ENCODE results near the gene HECTD2. TPM values are rescaled to one million over a fixed set of nuclear protein-coding genes. Genes with fewer than 3 reads are reported as not detected.

HECTD2 gene
- total RNA-seq (2011; cell fraction: chromatin; rRNA removed; ENCODE audit: low replicate concordance): 5.6 and 8.3 TPM in 2 replicates
- total RNA-seq (2011; cell fraction: nucleolus; rRNA removed): 1.6 and 2.3 TPM in 2 replicates
- total RNA-seq (2011; cell fraction: nucleoplasm; rRNA removed): 2.6 and 8.1 TPM in 2 replicates
- total RNA-seq (2014; rRNA removed): 2.3 and 2.4 TPM in 2 replicates
- 4.7 and 6.2 TPM in 2 replicates for total RNA-seq (2014; rRNA removed; fragmentation: Illumina TruSeq; extraction: Trizol)
- 4.0 and 4.5 TPM in 2 replicates for total RNA-seq (2015; rRNA removed; fragmentation: Illumina TruSeq; extraction: Trizol)
- 3.6 and 5.8 TPM in 2 replicates for total RNA-seq (2021)
- polyA plus RNA-seq (2011; rRNA removed): 2.3 and 5.9 TPM in 2 replicates
- polyA plus RNA-seq (2011; cell fraction: cytosol; rRNA removed): 0.93 and 0.97 TPM in 2 replicates
- polyA plus RNA-seq (2011; cell fraction: nucleus; rRNA removed): 5.2 and 8.2 TPM in 2 replicates
- 3.0 and 4.3 TPM in 2 replicates for polyA plus RNA-seq (2012)
- polyA plus RNA-seq (2014; fragmentation: Illumina TruSeq; extraction: Trizol): 3.2 and 3.9 TPM in 2 replicates
- 1 to 10 TPM; 1.3 to 2.1 TPM for polyA plus RNA-seq (2014; fragmentation: Nextera tagmentation; extraction: Ambion mirVana)
- 3.3 and 3.5 TPM in 2 replicates for polyA plus RNA-seq (2014; rRNA removed)
- 3.0 and 4.2 TPM in 2 replicates for polyA minus RNA-seq (2011; rRNA and poly(A)+ RNA removed)
- polyA minus RNA-seq (2011; cell fraction: cytosol; rRNA and poly(A)+ RNA removed): 1.4 and 5.5 TPM in 2 replicates
- 5.0 and 5.3 TPM in 2 replicates for polyA minus RNA-seq (2011; cell fraction: nucleus; rRNA and poly(A)+ RNA removed)
- Bru-seq, nascent RNA: percentile 55 among the genes with signal in this experiment
- BruChase-seq, experiment 1, labeled RNA remaining after a 2-hour chase: percentile 59 among the genes with signal in this experiment
- BruChase-seq, experiment 2, labeled RNA remaining after a 6-hour chase: percentile 59 among the genes with signal in this experiment
- long read RNA-seq, experiment 1, full-length matches to known transcripts: 17 of 22 reads
- long read RNA-seq, experiment 1, partial matches to known transcripts: 3 of 22 reads
- long read RNA-seq, experiment 1, other reads (novel, unspliced or antisense): 2 of 22 reads
- long read RNA-seq, experiment 2, partial matches to known transcripts: 0 of 2 reads
- long read RNA-seq, experiment 2, other reads (novel, unspliced or antisense): 2 of 2 reads
- long read RNA-seq, experiment 3: 0 reads

GRCh38 chr10:91409869-91410637 is at the start of gene HECTD2:
Gene HECTD2, plus strand, starts transcription at chr10:91410344. Its CDS starts 95 bp downstream, at chr10:91410439.
- intact Hi-C loops (cut with micrococcal nuclease) (loop anchor here (5.0 kb wide), 1 partner anchor 227 kb away; no protein-coding TSS in a partner anchor), in situ Hi-C loops (cut with MboI) (no loop called here)
- peak within 1 kb of the TSS; percentile 98 for H2AFZ ChIP-seq (ENCODE audit: low read depth, low read length)
- no TSS peak for BruUV-seq (replicated peaks)
- peak within 1 kb of the TSS; percentile 97 for H3K27ac ChIP-seq (ENCODE audit: extremely low read depth, low read depth, low read length)
- DNase-seq (ENCODE audit: extremely low read depth in 1 of 4, low spot score in 3 of 4) (peak; percentile 75 to 82 (median 81)), FAIRE-seq (no peak), ATAC-seq (peak; percentile 86)
- H4K20me1 ChIP-seq (replicated peaks; ENCODE audit: control insufficient read depth, insufficient read depth, low read length): no peaks in the 10 kb centered on the region
- H3K36me3 ChIP-seq (ENCODE audit: control insufficient read depth, insufficient read depth, low read length): no peaks in the 10 kb centered on the region
- no peaks in the 10 kb centered on the region for H3K9me3 ChIP-seq (replicated peaks; ENCODE audit: control insufficient read depth, insufficient read depth, low read depth, low read length)
- H3K4me3 ChIP-seq: peak within 1 kb of the TSS; percentile 74
- WGBS (ENCODE audit: insufficient coverage, low coverage, missing lambda C conversion rate): 1% methylated on average over 20 of the region's 111 CpGs
- ChIA-PET POLR2A (no interaction called here), CTCF (ENCODE audit: low intra/inter-chr PET ratio) (interaction anchor here (0.7 to 1.9 kb wide), 2 partner anchors 20 to 146 kb away, joined by 4 to 9 read pairs; no protein-coding TSS in a partner anchor)
- peaks cover 0 to 9% of the 10 kb centered on the region in 2 experiments; a peak in 4 of 5 replicates for H3K4me1 ChIP-seq (replicated peaks in 1 of 2; ENCODE audit: control insufficient read depth in 2 of 2, insufficient read depth in 2 of 2, low read length in 2 of 2)
- H3K9ac ChIP-seq (ENCODE audit: insufficient read depth in 1 of 2, low read depth in 2 of 2, low read length in 2 of 2): peak within 1 kb of the TSS; percentile 98 to 100
- no peaks in the 10 kb centered on the region for H3K27me3 ChIP-seq (ENCODE audit: control insufficient read depth in 2 of 2, insufficient read depth in 2 of 2, low read length in 2 of 2)
- peak within 1 kb of the TSS; percentile 88 for H3K4me2 ChIP-seq (ENCODE audit: insufficient read depth, low read length)
- H3K79me2 ChIP-seq (ENCODE audit: control insufficient read depth, insufficient read depth, low read length): peaks cover 18% of the 10 kb centered on the region
- no peaks in the 10 kb centered on the region for H3K9me1 ChIP-seq (ENCODE audit: control insufficient read depth, insufficient read depth, low read length)
- no peak for TF ChIP-seq CLOCK (CRISPR knock-in tag; IDR thresholded peaks at IDR 0.05; ENCODE audit: borderline replicate concordance)
- TF ChIP-seq SMAD4 (CRISPR knock-in tag; conservative IDR thresholded peaks at IDR 0.05): peak; percentile 88; the same call in 1 of the 2 replicates
- no peak for TF ChIP-seq FOXM1 (IDR thresholded peaks at IDR 0.05; ENCODE audit: low read depth)
- TF ChIP-seq FOXM1 (CRISPR knock-in tag; IDR thresholded peaks at IDR 0.05; ENCODE audit: low read depth): 0 out of 2 replicates have a peak, but pooled peaks have one; percentile 56
- peak; percentile 10 to 40; a peak in 2 of 4 replicates for TF ChIP-seq RAD21 (CRISPR knock-in tag; conservative IDR thresholded peaks at IDR 0.05 in 1 of 2, IDR thresholded peaks at IDR 0.05 in 1 of 2)
- no peak for TF ChIP-seq XRCC5 (IDR thresholded peaks at IDR 0.05; ENCODE audit: low read depth, low read length)
- TF ChIP-seq NFRKB (IDR thresholded peaks at IDR 0.05; ENCODE audit: low read depth): peak; percentile 80; the same call in 1 of the 2 replicates
- TF ChIP-seq RBFOX2 (IDR thresholded peaks at IDR 0.05; ENCODE audit: low read depth, low read length): peak; percentile 93
- peak; percentile 82 for TF ChIP-seq TAF1 (IDR thresholded peaks at IDR 0.05; ENCODE audit: control insufficient read depth, extremely low read depth, insufficient read depth, low read length, severe bottlenecking)
- 0 out of 2 replicates have a peak, but pooled peaks have one; percentile 59 for TF ChIP-seq ETS1 (conservative IDR thresholded peaks at IDR 0.05; ENCODE audit: control insufficient read depth, low read depth, low read length)
- peak; percentile 88 for TF ChIP-seq ZFX (CRISPR knock-in tag; IDR thresholded peaks at IDR 0.05)

Data from K562 (cell line).